Astrocyte (in vitro differentiated cells and primary cell): Measurements from ENCODE around the gene CYTH3. TPM values are rescaled to one million over a fixed set of nuclear protein-coding genes. Genes with fewer than 3 reads are reported as not detected.

Experiments
- DNase-seq: peaks from one replicate; pipeline ENCODE4 v3.0.0-alpha.2; 2010; ENCODE audit warnings: low read depth
- FAIRE-seq: peaks from 2 replicates; lab custom pipeline; 2011; peaks lifted over from hg19 to GRCh38; lab: Jason Lieb, UNC
- H2AFZ ChIP-seq: 2 replicates; pipeline ENCODE4 v1.6.0; 2012; ENCODE audit warnings: low read depth, low read length, inconsistent platforms
- H3K27ac ChIP-seq: 2 replicates; pipeline ENCODE4 v1.5.1; 2011; ENCODE audit warnings: low read depth, low read length, inconsistent platforms
- H3K27me3 ChIP-seq: 2 replicates; pipeline ENCODE4 v1.6.0; 2011; ENCODE audit warnings: low read length, inconsistent platforms; ENCODE audit not compliant: insufficient read depth
- H3K36me3 ChIP-seq: 2 replicates; pipeline ENCODE4 v1.5.1; 2011; ENCODE audit warnings: low read length, inconsistent platforms; ENCODE audit not compliant: insufficient read depth
- H3K4me1 ChIP-seq: 2 replicates; pipeline ENCODE4 v1.5.1; 2011; ENCODE audit warnings: low read length, inconsistent platforms; ENCODE audit not compliant: insufficient read depth
- H3K4me2 ChIP-seq: 2 replicates; pipeline ENCODE4 v1.6.0; 2012; ENCODE audit warnings: low read length, inconsistent platforms
- H3K4me3 ChIP-seq: 2 replicates; pipeline ENCODE4 v1.5.1; 2011; ENCODE audit warnings: low read depth, mild to moderate bottlenecking, low read length, inconsistent platforms; ENCODE audit not compliant: insufficient read depth
- H3K79me2 ChIP-seq: 2 replicates; pipeline ENCODE4 v1.6.0; 2012; ENCODE audit warnings: mild to moderate bottlenecking, low read length, inconsistent platforms; ENCODE audit not compliant: insufficient read depth
- H3K9ac ChIP-seq: 2 replicates; pipeline ENCODE4 v1.6.0; 2012; ENCODE audit warnings: mild to moderate bottlenecking, low read length, inconsistent platforms
- H3K9me3 ChIP-seq: 2 replicates; pipeline ENCODE4 v1.5.1; 2012; ENCODE audit warnings: low read depth, mild to moderate bottlenecking, low read length, inconsistent platforms; ENCODE audit not compliant: insufficient read depth
- H4K20me1 ChIP-seq: 2 replicates; pipeline ENCODE4 v1.6.0; 2012; ENCODE audit warnings: low read length, inconsistent platforms; ENCODE audit not compliant: insufficient read depth
- H3K27ac Mint-ChIP-seq: one replicate; pipeline ENCODE4 v1.8.0; 2021; ENCODE audit warnings: mild to moderate bottlenecking, mixed read lengths; ENCODE audit not compliant: unreplicated experiment
- H3K27me3 Mint-ChIP-seq: one replicate; pipeline ENCODE4 v1.8.0; 2021; ENCODE audit warnings: low read depth, mixed read lengths; ENCODE audit not compliant: unreplicated experiment
- H3K36me3 Mint-ChIP-seq: one replicate; pipeline ENCODE4 v1.8.0; 2021; ENCODE audit warnings: low read depth, mixed read lengths; ENCODE audit not compliant: unreplicated experiment
- H3K4me1 Mint-ChIP-seq: one replicate; pipeline ENCODE4 v1.8.0; 2021; ENCODE audit warnings: low read depth, mixed read lengths; ENCODE audit not compliant: unreplicated experiment
- H3K4me3 Mint-ChIP-seq: one replicate; pipeline ENCODE4 v1.8.0; 2021; ENCODE audit warnings: mild to moderate bottlenecking, moderate library complexity, mixed read lengths; ENCODE audit not compliant: unreplicated experiment
- H3K9me3 Mint-ChIP-seq: one replicate; pipeline ENCODE4 v1.8.0; 2021; ENCODE audit warnings: mild to moderate bottlenecking, mixed read lengths; ENCODE audit not compliant: unreplicated experiment
- CTCF ChIP-seq: IDR thresholded peaks from 2 replicates; pipeline ENCODE4 v1.5.1; 2011; ENCODE audit warnings: low read depth, mild to moderate bottlenecking, inconsistent platforms, low read length, moderate library complexity; ENCODE audit not compliant: insufficient read depth
- EZH2 ChIP-seq: IDR thresholded peaks from 2 replicates; pipeline ENCODE4 v1.6.1; 2012; ENCODE audit warnings: mild to moderate bottlenecking, low read length, inconsistent platforms; ENCODE audit not compliant: insufficient read depth
- total RNA-seq: library from RNA; stranded (reverse); gene quantifications from 2 replicates; pipeline ENCODE4 v1.2.1, GENCODE V29; 2021

CYTH3 gene
- total RNA-seq, 1 donor from 2014 or later: 29.3 TPM

GRCh38 chr7:6117533-6117932 is 154.9 kb downstream of the CYTH3 start:
- Histone ChIP-seq H3K9ac (no peak overlapping the region), H3K4me1 (no peaks in the 10 kb centered on the region), H3K27me3 (no peaks in the 10 kb centered on the region), H3K27ac (no peak overlapping the region), H3K9me3 (peaks cover 3% of the 10 kb centered on the region), H3K4me3 (no peak overlapping the region), H4K20me1 (peaks cover 3% of the 10 kb centered on the region), H3K79me2 (peaks cover 43% of the 10 kb centered on the region), H3K4me2 (no peak overlapping the region), H2AFZ (no peak overlapping the region), H3K36me3 (peaks cover 55% of the 10 kb centered on the region)
- Mint-ChIP-seq H3K27me3 (no peaks in the 10 kb centered on the region), H3K9me3 (peaks cover 11% of the 10 kb centered on the region), H3K4me3 (no peak overlapping the region), H3K4me1 (no peaks in the 10 kb centered on the region), H3K27ac (no peak overlapping the region), H3K36me3 (peaks cover 39% of the 10 kb centered on the region)
- TF ChIP-seq CTCF (no peak), EZH2 (no peak)
- DNase-seq (no peak), FAIRE-seq (no peak)

GRCh38 chr7:6116211-6116610 is 156.2 kb downstream of the CYTH3 start:
- H3K27me3 Mint-ChIP-seq: no peaks in the 10 kb centered on the region
- no peak overlapping the region for H3K4me2 ChIP-seq
- H3K4me3 ChIP-seq: no peak overlapping the region
- H3K27ac ChIP-seq: no peak overlapping the region
- peaks cover 47% of the 10 kb centered on the region for H3K36me3 ChIP-seq
- peaks cover 9% of the 10 kb centered on the region for H4K20me1 ChIP-seq
- peaks cover 35% of the 10 kb centered on the region for H3K36me3 Mint-ChIP-seq
- DNase-seq (peak; percentile 23), FAIRE-seq (no peak)
- H3K27me3 ChIP-seq: no peaks in the 10 kb centered on the region
- H3K4me1 ChIP-seq: no peaks in the 10 kb centered on the region
- no peak overlapping the region for H3K4me3 Mint-ChIP-seq
- H3K9me3 ChIP-seq: no peaks in the 10 kb centered on the region
- TF ChIP-seq EZH2 (no peak), CTCF (no peak)
- peaks cover 5% of the 10 kb centered on the region for H3K9me3 Mint-ChIP-seq
- no peak overlapping the region for H3K9ac ChIP-seq
- peaks cover 47% of the 10 kb centered on the region for H3K79me2 ChIP-seq
- no peak overlapping the region for H3K27ac Mint-ChIP-seq
- no peaks in the 10 kb centered on the region for H3K4me1 Mint-ChIP-seq
- no peak overlapping the region for H2AFZ ChIP-seq

Other genes with a start within 250 kb of the CYTH3 start
- 0.18 and 0.31 TPM in 2 replicates for gene ANKRD61, start 241.2 kb downstream of the CYTH3 start, total RNA-seq
- 115 and 119 TPM in 2 replicates for gene EIF2AK1, start 213.4 kb downstream of the CYTH3 start, total RNA-seq
- 11.1 and 11.4 TPM in 2 replicates for gene USP42, start 167.7 kb downstream of the CYTH3 start, total RNA-seq
- 23.9 and 25.1 TPM in 2 replicates for gene FAM220A, start 76.3 kb upstream of the CYTH3 start, total RNA-seq
- gene RAC1, start 101.9 kb upstream of the CYTH3 start, total RNA-seq: 322 and 340 TPM in 2 replicates
- gene DAGLB, start 175.3 kb upstream of the CYTH3 start, total RNA-seq: 21.9 and 28.3 TPM in 2 replicates
- 336 and 362 TPM in 2 replicates for gene KDELR2, start 211.5 kb upstream of the CYTH3 start, total RNA-seq